Measurements from ENCODE around the gene GATA5.
"Not testable (repeated sequence)": the region's sequence is repeated elsewhere in the genome, so short reads cannot be mapped to it uniquely, and the experiment has no call there.

The GATA5 gene

GRCh38 chr20:62430866-62431447, 44.8 kb downstream of the GATA5 start:
- DNase-seq (ENCODE audit: low spot score): no peak

DNA sequence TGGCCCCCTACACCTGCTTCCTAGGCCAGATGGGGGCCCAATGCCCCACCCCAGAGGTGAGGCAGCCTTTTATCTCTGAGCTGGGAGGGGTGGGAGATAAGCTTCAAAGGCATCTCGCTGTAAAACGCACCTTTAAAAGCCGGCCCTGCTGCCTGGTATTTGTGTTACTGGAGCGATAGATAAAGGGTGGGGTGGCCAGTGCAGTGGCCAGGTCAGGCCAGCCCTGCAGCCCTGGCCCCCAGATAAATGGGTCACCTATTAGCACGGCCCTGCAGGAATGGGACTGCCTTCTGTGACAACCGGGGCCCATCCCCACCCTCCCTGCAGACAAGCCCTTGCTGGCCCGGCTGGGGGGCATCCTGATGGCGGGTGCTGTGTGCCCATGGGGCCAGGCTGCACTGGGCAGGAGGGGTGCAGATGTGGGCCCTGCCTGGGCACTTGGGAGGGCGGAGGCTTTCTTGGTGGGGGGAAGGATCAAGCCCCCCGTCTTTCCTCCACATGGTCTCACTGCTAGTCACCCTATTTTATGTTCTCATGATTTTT, 45.4 kb downstream of the GATA5 start:
- no peak for DNase-seq (ENCODE audit: low spot score)

- DNase-seq (ENCODE audit: low spot score): no peak
Measured at GRCh38 chr20:62429455-62430310, 46.1 kb downstream of the GATA5 start.

DNA sequence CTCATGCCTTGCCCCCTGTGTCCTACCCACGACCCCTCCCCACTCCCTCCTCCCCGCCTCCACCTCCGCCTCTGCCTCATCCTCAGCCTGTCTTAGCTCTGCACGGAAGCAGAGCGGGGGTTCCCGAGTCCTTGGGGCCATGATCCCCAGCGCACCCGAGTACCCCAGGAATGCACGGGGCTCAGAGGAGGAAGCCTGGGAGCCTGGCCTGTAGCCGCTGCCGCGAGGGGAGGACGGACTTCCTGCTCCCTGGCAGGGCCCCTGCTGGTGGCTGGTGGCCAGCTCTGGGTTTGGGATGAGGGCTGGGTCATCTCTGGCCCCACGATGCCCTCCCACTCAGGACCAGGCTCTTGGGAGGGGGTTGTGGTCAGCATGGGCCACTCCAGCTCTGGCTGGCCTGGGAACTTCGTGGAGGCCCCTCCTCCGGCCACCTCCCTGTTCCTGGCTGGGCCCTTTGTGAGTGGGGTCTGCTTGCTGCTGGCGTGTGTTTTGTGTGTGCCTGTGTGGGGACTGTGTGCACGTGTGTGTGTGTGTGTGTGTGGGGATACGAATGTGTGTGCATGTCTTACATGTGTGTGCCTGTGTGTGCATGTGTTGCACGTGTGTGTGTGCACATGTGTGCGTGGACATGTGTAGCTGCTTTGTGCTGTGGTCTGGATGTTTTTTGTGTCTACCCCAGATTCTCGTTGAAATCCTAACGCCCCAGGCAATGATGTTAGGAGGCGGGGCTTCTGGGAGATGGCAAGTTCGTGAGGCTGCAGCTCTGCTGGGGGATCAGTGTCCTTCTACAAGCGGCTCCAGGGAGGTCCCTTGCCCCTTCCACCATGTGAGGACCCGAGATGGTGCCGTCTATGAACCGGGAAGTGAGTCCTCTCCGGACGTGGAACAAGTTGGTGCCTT, 47.1 kb downstream of the GATA5 start:
- DNase-seq (ENCODE audit: low spot score): no peak

DNA sequence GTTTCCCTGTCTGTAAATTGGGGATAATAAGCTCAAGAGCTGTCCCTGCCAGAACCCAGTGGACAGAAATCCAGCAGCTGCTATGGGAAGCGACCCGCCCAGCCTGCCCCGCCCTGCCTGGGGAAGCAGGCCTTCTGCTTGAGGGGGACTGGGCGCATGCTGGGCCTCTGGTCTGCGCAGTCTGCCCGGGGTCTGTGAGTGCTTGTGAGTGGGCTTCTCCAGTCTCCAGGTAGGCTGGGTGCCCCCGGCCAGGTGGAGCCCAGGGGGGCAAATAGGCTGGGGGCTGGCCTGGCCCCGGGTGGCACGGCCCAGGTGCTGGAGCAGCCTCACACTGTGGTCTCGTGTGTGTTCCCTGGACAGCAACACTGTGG, 47.8 kb downstream of the GATA5 start:
- no peak for DNase-seq (ENCODE audit: low spot score)

DNA sequence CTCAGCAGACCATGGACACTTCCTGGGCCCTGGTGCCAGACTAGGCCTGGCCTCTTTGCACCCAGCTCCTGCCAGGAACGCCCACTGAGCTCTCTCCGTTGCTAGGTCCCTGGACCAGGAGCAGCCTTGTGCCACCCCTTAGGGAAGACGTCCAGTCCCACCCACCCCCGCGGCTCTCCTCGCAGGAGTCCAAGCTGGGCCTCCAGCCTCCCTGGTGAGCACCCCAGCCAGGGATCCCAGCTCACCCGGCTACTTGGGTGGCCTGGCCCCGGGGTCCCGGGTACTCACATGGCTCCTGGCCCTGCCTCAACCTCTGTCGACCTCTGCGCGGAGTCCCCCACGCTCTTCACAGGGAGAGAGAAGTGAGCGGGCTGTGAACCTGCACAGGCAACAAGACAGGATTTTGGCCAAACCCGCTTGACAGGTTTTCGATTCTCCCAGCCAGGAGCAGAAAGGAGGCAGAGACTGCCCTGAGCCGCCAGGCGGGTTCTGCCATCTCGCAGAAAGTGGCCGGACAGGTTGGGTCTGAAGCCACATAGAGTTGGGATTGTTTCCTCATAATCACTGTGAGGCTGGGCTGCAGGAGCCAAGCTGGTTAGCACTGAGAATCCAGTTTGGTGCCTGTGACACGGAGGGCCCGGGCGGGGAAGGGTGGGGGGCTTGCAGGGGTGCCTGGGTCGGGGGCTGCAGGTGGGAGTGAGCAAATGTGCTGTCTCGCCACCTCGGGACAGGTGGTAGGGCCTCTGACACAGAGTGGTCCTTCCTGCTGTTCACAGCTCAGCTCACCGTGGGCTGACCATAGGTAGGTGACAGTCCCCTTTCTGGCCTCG, 48.4 kb downstream of the GATA5 start, which contains the start of gene RBBP8NL:
Gene RBBP8NL, minus strand, starts transcription at position 368 of the 830 bp plus-strand sequence. CDS start 7,892 bp downstream, outside the sequence.
- no peak for DNase-seq (ENCODE audit: low spot score)

- no peak for DNase-seq (ENCODE audit: low spot score)
Measured at GRCh38 chr20:62426699-62427131, 49.1 kb downstream of the GATA5 start.

DNA sequence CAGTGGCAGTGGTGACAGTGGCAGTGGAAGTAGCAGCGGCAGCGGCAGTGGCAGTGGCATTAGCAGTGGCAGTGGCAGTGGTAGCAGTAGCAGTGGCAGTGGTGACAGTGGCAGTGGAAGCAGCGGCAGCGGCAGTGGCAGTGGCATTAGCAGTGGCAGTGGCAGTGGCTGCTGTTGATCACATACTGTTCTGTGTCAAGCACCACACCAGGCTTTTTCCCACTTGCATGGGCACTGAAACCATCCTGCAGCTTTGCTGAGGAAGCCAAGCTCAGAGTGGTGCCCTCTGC, 49.8 kb downstream of the GATA5 start:
- DNase-seq (ENCODE audit: low spot score): not testable (repeated sequence)

DNA sequence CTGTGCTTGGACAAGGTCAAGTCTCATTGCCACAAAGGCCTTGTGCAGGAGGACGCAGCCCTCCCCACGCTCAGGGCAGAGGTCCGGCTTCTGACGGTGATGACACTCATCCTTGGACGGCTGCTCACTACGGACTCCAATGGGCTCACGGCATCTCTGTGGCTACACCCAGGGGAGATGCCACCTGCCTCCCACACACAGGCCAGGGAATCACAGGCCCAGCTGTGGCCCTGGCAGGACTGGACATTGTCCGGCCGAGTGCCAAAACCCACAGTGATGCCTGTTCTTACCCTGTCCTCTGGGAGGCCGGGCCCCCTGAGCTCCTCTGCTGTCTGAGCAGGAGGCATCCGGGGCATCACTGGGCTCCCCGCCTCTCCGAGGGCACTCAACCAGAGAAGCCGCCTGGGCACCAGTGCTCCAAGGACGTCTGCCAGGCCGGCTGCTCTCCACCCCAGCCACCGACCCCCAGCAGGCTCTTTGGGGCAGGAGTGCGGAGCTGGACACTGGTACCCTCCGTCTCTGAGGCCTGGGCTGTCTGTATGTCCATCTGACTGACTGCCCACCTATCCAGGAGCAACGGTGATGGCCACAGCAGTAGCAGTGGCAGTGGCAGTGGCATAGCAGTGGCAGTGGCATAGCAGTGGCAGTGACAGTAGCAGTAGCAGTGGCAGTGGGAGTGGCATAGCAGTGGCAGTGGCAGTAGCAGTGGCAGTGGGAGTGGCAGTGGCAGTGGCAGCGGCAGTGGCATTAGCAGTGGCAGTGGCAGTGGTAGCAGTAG, 50.3 kb downstream of the GATA5 start:
- no peak for DNase-seq (ENCODE audit: low spot score)

GRCh38 chr20:62424249-62425107, 51.3 kb downstream of the GATA5 start:
- no peak for DNase-seq (ENCODE audit: low spot score)

- no peak for DNase-seq (ENCODE audit: low spot score)
Measured at GRCh38 chr20:62423326-62423706, 52.5 kb downstream of the GATA5 start.

GRCh38 chr20:62422636-62423325, 53.0 kb downstream of the GATA5 start:
- DNase-seq (ENCODE audit: low spot score): no peak

GRCh38 chr20:62421716-62421990, 54.1 kb downstream of the GATA5 start:
- DNase-seq (ENCODE audit: low spot score): no peak

DNA sequence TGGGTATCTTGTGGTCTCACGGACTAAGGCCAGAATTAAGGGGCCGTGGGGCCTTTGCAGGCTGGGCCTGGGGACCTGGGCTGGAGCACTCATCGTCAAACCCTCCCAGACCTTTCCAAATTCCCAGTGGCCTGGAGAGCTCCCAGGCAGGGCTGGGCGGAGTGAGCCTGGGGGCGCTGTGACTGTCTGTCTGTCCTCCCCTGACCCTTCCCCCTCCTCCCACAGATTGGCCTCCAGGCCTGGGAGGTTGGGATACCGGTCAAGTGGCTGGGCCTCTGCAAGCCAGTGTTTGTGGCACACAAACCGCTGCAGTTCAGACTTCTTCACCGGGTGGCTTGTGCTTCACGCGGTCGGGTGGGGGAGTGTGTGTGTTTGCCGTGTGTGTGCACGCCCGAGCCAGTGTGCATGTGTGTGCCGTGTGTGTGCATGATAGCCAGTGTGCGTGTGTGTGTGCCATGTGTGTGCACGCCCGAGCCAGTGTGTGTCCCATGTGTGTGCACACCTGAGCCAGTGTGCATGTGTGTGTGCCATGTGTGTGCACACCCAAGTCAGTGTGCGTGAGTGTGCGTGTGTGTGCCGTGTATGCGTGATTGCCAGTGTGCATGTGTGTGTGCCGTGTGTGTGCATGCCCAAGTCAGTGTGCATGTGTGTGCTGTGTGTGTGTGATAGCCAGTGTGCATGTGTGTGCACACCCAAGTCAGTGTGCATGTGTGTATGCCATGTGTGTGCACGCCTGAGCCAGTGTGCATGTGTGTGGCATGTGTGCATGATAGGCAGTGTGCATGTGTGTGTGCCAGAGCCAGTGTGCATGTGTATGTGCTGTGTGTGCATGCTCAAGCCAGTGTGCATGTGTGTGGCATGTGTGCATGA, 54.7 kb downstream of the GATA5 start:
- no peak for DNase-seq (ENCODE audit: low spot score)

DNA sequence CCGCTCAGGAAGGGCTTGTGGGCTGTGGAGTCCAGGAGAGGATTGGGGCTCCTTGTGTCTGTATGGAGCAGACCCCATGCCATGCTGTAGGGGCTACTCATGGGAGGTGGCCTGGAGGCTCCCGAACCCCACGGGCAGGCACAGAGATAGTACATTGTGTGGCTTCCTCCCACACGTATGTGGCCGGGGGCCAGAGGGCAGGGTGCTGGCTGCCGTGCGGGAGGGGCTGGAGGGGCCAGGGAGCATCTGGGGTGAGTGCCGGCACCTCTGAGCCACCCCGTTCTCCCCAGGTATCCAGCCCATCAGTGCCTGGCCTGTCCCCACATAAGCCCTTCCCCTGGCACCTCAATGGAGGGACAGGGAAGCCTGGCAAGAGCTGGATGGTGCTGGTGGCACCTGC, 56.0 kb downstream of the GATA5 start:
- no peak for DNase-seq (ENCODE audit: low spot score)

DNA sequence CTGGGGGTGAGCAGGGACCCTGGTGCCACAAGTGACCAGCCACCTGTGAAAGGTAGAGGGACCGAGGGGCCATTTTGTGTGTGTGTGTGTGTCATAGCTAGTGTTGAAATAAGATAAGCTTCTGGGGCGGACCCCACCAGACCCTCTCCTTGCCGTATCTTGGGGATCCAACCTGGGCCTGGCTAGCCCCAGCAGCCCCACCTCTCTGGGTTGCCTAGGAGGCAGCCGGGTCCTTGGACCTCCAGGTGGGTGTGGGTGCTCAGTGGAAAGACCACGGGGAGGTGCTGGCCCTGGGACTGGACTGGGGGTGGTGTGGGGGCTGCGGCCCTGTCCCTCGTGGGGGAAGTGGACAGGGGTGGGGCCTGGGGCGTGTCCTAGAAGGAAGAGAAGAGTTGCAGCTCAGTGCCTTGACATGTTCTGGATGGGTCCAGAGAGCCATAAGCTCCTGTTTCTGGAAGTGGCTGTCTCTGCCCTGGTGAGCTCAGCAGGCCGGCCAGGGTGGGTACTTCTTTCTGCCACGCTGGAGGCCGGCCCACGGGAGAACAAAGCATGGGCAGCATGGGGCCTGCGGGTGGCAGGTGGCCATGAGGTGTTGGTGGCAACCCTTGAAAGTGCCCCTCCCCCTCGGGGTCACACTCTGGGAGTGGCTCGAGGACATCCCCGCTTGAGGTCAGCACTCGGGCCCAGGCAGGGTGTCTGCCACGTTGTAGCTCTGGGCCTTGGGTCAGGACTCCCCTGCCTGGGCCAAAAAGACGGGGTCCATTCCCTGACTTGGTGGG, 56.9 kb downstream of the GATA5 start:
- DNase-seq (ENCODE audit: low spot score): no peak
